DMS53 treated with DMSO at 0.1 percent for 48 hours (cell line): ENCODE results near the gene VILL.

Experiments
- DNase-seq: peaks from one replicate; lab custom pipeline; 2025; ENCODE audit not compliant: unreplicated experiment; lab: John Stamatoyannopoulos, UW

Gene VILL

DNA sequence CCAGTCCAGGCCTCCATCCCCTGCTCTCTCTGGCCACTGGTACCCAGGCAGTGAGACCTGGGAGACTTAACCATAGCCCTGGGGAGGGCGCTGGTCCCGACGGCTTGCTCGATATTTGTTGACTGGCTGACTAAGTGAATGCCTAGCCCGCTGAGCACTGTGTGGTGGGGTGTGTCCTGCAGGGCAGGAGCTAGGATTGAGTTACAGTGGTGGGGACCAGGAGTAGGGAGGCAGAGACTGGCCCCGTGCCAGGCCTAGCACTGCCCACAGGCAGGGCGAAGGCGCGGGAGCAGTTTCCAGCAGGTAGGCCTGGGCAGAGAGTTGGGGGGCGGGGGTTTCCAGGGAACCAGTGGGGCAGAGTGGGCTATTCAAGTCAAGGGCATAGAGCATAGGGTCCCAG, at the start of gene VILL:
VILL (plus strand) TSS at position 260 of the 400 bp plus-strand sequence. CDS start 2,887 bp downstream, outside the sequence.
- DNase-seq: no peak

DNA sequence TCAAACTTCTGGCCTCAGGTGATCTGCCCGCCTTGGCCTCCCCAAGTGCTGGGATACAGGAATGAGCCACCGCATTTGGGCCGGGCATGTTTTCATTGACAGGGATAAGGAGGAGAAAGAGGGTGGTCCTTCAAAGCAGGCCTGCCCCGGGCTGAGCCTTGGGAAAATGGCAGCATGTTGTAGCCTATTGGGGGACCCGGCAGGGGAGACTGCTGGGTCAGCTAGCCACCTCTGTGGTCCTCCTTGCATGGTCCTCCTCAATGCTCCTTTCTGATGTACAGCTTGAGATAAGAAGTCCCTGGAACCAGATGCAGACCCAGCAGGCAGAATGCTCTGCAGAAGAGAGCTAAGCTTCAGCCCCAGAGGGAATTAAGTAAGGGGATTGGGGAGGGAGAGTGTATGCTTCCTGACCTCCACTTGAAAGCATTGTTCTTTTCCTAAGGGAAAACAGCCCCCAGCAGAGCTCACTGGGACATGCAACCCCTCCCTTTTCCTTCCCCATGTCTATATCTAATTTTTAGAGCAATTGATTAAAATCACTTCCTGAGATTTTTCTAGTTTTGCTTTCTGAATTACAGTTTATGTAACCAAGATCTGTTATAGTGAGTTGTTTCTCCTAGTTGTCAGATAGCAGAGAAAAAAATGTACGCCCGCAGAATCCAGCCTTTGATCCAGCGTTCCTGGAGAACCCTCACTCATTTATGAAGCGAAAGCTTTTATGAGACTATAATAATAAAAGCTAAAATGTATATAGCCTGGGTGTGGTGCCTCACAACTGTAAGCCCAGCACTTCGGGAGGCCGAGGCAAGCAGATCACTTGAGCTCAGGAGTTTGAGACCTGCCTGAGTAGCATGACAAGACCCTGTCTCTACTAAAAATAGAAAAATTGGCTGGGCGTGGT, 48.7 kb upstream of the VILL start:
- no peak for DNase-seq

- no peak for DNase-seq
These were observed 47.9 kb upstream of the VILL start for GRCh38 chr3:37942646-37943045.

- no peak for DNase-seq
These were observed 47.5 kb upstream of the VILL start for GRCh38 chr3:37943126-37943525.

DNA sequence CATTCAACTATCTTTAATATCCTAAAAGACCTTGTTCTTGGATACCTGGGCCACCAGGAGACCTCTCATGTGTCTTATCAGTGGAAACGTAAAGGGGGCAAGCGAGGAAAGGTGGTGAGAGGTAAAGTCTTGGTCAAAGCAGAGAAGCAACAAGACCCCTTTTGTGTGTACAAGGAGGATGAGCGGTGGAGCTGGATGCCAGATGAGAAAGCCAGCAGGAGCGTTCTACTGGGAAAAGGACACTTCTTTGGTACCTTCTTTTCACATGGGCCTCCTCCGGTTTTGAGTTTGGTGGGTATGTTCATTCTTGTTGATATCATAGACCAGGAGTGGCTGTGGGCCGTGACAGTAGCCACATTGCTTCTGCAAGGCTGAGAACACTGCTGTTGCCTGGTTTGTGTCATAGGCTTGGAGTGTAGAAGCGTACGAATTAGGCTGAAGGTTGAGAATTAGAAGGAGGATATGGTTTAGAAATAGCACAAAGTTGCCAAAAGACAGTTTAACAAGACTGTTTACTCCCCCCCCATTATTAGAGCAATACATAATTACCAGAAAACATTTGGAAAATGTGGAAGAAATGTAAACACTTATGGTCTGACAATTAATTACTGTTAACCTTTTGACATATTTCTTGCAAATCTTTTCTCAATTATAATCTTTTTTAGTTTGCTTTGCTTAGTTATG, 46.8 kb upstream of the VILL start:
- no peak for DNase-seq

GRCh38 chr3:37944391-37944842, 46.2 kb upstream of the VILL start:
- no peak for DNase-seq

- DNase-seq: no peak
These were observed 45.3 kb upstream of the VILL start for GRCh38 chr3:37945156-37945806.

GRCh38 chr3:37945807-37946530, 44.6 kb upstream of the VILL start:
- no peak for DNase-seq

GRCh38 chr3:37946531-37946889, 44.1 kb upstream of the VILL start:
- no peak for DNase-seq

DNA sequence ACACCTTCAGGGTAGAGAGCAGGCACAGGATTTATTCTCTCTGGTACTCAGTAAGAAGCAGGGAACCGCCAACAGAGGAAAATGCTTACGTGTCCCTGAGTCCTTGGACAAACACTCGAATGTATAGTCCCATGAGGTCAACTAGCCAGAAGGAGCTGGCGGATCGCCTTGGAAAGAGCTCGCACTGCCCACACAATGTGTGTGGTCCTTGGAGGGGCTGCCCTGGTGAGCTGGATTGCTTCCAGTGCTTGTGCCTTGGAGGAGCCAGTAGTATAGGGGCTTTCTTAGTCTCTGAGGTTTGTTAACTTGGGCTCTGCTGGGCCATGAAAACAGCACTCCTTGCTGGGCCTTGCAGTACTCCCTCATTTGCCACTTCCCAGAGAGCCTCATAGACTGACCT, 40.7 kb upstream of the VILL start:
- DNase-seq: no peak

GRCh38 chr3:37952564-37952963, 38.0 kb upstream of the VILL start:
- no peak for DNase-seq

DNA sequence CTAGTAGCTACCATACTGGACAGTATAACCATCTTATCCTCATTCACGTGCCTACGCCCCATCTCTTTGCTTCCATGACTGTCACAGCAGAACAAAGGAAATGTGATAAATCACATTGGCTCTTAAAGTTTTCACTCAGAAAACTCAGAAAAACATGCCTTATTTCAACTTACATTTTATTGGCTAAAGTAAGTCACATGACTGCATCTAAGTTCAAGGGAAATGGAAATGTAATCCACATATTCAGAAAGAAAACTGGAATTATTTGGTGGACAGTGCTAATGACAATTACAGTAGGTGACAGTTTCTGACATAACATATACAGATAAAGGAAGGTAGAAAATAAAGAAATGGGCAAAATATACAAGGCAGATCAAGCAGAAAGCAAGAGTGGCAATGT, 37.4 kb upstream of the VILL start:
- no peak for DNase-seq

- DNase-seq: no peak
These were observed 36.7 kb upstream of the VILL start for GRCh38 chr3:37953707-37954394.

GRCh38 chr3:37954881-37955280, 35.7 kb upstream of the VILL start:
- no peak for DNase-seq

- DNase-seq: no peak
These were observed 34.5 kb upstream of the VILL start for GRCh38 chr3:37955918-37956707.

DNA sequence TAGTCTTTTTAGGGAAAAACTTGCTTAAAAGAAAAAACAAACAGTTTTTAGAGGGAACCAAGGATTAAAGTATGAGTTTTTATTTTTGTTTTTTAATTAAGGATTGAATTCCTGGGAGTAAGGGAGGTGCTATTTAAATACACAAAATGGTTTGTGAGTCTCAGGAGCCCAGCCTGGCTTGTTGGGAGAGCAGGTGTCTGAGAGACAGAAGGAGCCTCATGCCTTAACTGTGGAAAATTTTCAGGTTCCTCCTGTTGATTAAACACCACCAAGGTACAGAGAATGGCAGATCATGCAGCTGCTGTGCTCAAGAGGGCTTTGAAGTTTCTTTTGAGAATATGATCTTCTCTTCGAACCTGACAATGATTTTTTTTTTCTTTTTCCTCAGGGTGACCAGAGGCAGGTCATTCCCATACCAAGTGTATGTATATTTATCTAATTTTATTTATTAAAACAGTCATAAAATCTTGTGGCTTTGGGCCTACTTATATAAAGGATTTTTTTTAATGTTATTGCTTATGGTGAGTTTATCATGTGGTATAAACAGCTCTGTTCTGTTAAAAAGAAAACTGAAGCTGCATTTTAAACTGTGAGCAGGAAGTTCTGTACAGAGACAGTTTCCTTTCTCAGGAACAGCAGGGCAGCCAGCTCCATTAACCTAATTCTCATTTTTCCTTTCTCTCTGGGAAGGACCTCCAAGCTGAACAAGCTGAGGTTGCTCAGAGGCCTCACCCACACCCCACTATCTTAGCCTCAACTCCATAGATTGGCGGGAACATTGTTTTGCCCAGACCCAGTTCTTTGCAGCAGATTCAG, 33.7 kb upstream of the VILL start:
- DNase-seq: no peak

DNA sequence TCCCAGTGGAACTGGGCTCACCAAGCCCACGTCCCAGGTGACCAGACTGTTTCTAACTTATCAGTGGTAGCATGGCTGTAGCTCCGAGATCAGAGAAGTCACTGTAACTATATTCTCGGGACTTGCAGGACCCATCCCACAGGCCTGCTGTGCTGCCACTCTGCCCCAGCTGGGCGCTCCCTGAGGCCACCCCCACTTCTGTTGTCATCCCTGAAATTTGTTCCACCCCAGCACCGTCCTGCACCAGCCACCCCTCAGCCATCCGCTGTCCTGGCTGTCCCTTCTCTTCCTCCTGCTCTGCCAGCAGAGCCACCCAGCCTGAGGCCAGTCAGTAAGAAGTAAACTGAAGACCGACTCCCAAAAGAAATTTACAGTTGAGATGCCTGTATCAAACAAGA, 33.0 kb upstream of the VILL start:
- no peak for DNase-seq

GRCh38 chr3:37961622-37962431, 28.8 kb upstream of the VILL start:
- no peak for DNase-seq
